ENCODE measurements around the gene RIMKLB. TPM values are rescaled to one million over a fixed set of nuclear protein-coding genes. Genes with fewer than 3 reads are reported as not detected.

Gene RIMKLB, protein sequence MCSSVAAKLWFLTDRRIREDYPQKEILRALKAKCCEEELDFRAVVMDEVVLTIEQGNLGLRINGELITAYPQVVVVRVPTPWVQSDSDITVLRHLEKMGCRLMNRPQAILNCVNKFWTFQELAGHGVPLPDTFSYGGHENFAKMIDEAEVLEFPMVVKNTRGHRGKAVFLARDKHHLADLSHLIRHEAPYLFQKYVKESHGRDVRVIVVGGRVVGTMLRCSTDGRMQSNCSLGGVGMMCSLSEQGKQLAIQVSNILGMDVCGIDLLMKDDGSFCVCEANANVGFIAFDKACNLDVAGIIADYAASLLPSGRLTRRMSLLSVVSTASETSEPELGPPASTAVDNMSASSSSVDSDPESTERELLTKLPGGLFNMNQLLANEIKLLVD
- total RNA-seq (2012; rRNA removed): 16.6 and 19.5 TPM in 2 replicates

DNA sequence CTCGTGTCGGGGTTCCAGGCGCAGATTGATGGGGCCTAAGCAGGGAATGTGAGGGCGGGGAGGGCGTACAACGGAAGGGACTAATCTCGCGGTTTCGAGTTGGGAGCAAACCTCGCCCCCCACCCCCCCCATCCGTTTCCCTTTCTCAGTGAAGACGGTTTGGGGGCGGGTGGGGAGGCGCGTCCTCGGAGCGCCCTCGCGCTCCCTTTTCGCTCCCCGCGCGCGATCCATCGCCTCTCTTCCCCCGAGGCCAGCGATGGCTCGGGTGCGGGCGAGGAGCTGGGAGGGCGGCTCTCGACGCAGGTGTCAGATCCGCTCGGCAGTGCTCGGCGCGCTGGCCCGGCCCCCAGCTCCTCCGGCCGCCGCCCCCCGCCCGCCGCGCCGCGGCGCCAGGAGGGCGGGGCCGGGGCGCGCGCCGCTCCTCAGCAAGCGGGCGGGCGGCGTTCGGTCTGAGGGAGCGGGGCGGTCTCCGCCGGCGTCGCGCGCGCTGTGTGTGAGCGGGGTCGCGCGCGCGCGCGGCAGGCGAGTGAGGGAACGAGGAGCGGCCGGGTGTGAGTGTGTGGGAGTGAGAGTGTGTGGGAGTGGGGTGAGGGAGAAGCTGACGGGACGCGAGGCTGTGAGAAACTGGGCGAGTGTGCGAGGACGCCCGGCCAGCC lies at the start of gene RIMKLB:
Gene RIMKLB (plus strand): TSS at position 516 of the 656 bp plus-strand sequence. CDS start 15,876 bp downstream, outside the sequence.
- no peaks in the 10 kb centered on the region for H3K27me3 ChIP-seq (ENCODE audit: control insufficient read depth, insufficient read depth, low read length)
- H3K4me2 ChIP-seq (ENCODE audit: low read length): peak within 1 kb of the TSS; percentile 94
- H3K4me1 ChIP-seq (ENCODE audit: control insufficient read depth, insufficient read depth, low read length): peaks cover 10% of the 10 kb centered on the region
- no peaks in the 10 kb centered on the region for H3K9me3 ChIP-seq (replicated peaks; ENCODE audit: low read length)
- peak within 1 kb of the TSS; percentile 99 for H3K4me3 ChIP-seq (ENCODE audit: low read length)
- H3K9ac ChIP-seq (ENCODE audit: low read depth, low read length): peak within 1 kb of the TSS; percentile 96
- no peaks in the 10 kb centered on the region for H3K36me3 ChIP-seq (ENCODE audit: insufficient read depth, low read length)

DNA sequence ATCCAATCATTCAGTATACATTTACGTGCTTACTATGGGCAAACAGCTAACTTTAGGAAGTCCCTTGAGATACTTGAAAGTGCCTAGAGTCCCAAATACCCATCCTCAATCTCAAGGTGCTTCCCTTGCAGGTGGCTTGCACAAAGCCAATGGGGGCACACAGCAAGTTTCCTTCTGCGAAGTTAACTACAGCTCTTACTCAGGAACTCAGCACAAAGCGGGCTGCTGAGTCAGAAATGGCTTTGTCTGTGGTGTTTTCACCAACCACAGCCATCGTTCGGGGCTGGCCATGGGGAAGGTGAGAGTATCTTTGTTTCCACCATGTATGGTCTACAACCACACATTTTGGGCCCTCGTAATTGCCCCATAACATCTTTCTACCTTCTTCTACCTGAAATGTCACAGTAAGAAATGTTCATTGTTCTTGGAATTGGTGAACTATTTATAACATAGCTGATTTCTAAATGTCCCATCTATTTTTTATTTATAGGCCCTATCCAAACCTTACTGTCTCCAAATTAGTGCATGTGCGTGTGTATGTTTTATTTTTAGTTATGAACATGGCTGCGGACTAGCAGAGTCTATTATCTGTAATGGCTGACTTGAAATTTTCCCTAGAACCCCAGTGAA lies 49.1 kb upstream of the RIMKLB start:
- Histone ChIP-seq H3K36me3 (ENCODE audit: insufficient read depth, low read length) (no peaks in the 10 kb centered on the region), H3K4me1 (ENCODE audit: control insufficient read depth, insufficient read depth, low read length) (no peaks in the 10 kb centered on the region), H3K27me3 (ENCODE audit: control insufficient read depth, insufficient read depth, low read length) (no peaks in the 10 kb centered on the region), H3K9me3 (replicated peaks; ENCODE audit: low read length) (no peaks in the 10 kb centered on the region), H3K4me3 (ENCODE audit: low read length) (no peak overlapping the region), H3K4me2 (ENCODE audit: low read length) (no peak overlapping the region), H3K9ac (ENCODE audit: low read depth, low read length) (no peak overlapping the region)

GRCh38 chr12:8655421-8655820 lies 42.4 kb upstream of the RIMKLB start:
- Histone ChIP-seq H3K4me1 (ENCODE audit: control insufficient read depth, insufficient read depth, low read length) (no peaks in the 10 kb centered on the region), H3K4me2 (ENCODE audit: low read length) (no peak overlapping the region), H3K9ac (ENCODE audit: low read depth, low read length) (no peak overlapping the region), H3K36me3 (ENCODE audit: insufficient read depth, low read length) (no peaks in the 10 kb centered on the region), H3K9me3 (replicated peaks; ENCODE audit: low read length) (no peaks in the 10 kb centered on the region), H3K4me3 (ENCODE audit: low read length) (no peak overlapping the region), H3K27me3 (ENCODE audit: control insufficient read depth, insufficient read depth, low read length) (no peaks in the 10 kb centered on the region)

GRCh38 chr12:8658346-8658745 lies 39.4 kb upstream of the RIMKLB start:
- no peaks in the 10 kb centered on the region for H3K36me3 ChIP-seq (ENCODE audit: insufficient read depth, low read length)
- H3K27me3 ChIP-seq (ENCODE audit: control insufficient read depth, insufficient read depth, low read length): no peaks in the 10 kb centered on the region
- no peak overlapping the region for H3K9ac ChIP-seq (ENCODE audit: low read depth, low read length)
- H3K9me3 ChIP-seq (replicated peaks; ENCODE audit: low read length): no peaks in the 10 kb centered on the region
- H3K4me1 ChIP-seq (ENCODE audit: control insufficient read depth, insufficient read depth, low read length): peaks cover 3% of the 10 kb centered on the region
- H3K4me3 ChIP-seq (ENCODE audit: low read length): no peak overlapping the region
- H3K4me2 ChIP-seq (ENCODE audit: low read length): no peak overlapping the region

DNA sequence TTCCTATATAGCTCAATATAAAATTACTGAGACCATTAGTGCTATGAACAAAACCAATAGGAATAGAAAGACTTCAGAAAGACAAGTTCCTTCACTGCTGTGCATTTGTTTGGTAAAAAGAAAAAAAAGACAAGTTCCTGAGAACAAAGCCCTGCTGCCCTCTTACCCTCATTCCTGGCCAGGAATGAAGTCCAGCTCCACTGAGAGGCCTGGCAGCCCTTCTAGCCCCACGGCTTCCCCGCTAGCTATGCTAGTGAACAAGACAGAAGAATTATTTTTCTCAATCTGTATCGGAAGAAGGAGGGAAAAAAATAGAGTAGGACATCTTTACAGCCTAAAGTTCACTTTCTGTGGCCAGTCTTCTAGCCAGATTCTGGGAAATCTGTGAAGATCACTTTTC lies 36.8 kb upstream of the RIMKLB start:
- no peak overlapping the region for H3K4me2 ChIP-seq (ENCODE audit: low read length)
- no peaks in the 10 kb centered on the region for H3K9me3 ChIP-seq (replicated peaks; ENCODE audit: low read length)
- H3K4me1 ChIP-seq (ENCODE audit: control insufficient read depth, insufficient read depth, low read length): peaks cover 3% of the 10 kb centered on the region
- H3K4me3 ChIP-seq (ENCODE audit: low read length): no peak overlapping the region
- no peak overlapping the region for H3K9ac ChIP-seq (ENCODE audit: low read depth, low read length)
- H3K36me3 ChIP-seq (ENCODE audit: insufficient read depth, low read length): no peaks in the 10 kb centered on the region
- no peaks in the 10 kb centered on the region for H3K27me3 ChIP-seq (ENCODE audit: control insufficient read depth, insufficient read depth, low read length)

GRCh38 chr12:8661751-8662150 lies 36.0 kb upstream of the RIMKLB start:
- Histone ChIP-seq H3K27me3 (ENCODE audit: control insufficient read depth, insufficient read depth, low read length) (no peaks in the 10 kb centered on the region), H3K4me2 (ENCODE audit: low read length) (peak overlapping the region; percentile 70), H3K9me3 (replicated peaks; ENCODE audit: low read length) (no peaks in the 10 kb centered on the region), H3K36me3 (ENCODE audit: insufficient read depth, low read length) (no peaks in the 10 kb centered on the region), H3K9ac (ENCODE audit: low read depth, low read length) (peak overlapping the region; percentile 77), H3K4me3 (ENCODE audit: low read length) (peak overlapping the region; percentile 66), H3K4me1 (ENCODE audit: control insufficient read depth, insufficient read depth, low read length) (peaks cover 3% of the 10 kb centered on the region)

GRCh38 chr12:8662593-8662992 lies 35.2 kb upstream of the RIMKLB start, which contains the start of gene MFAP5:
TSS of gene MFAP5 (minus strand) at chr12:8662826. CDS start at chr12:8662104, 722 bp downstream.
- Histone ChIP-seq H3K4me3 (ENCODE audit: low read length) (peak within 1 kb of the TSS; percentile 66), H3K27me3 (ENCODE audit: control insufficient read depth, insufficient read depth, low read length) (no peaks in the 10 kb centered on the region), H3K4me1 (ENCODE audit: control insufficient read depth, insufficient read depth, low read length) (peaks cover 3% of the 10 kb centered on the region), H3K9me3 (replicated peaks; ENCODE audit: low read length) (no peaks in the 10 kb centered on the region), H3K36me3 (ENCODE audit: insufficient read depth, low read length) (no peaks in the 10 kb centered on the region), H3K9ac (ENCODE audit: low read depth, low read length) (peak within 1 kb of the TSS; percentile 77), H3K4me2 (ENCODE audit: low read length) (peak within 1 kb of the TSS; percentile 70)

- H3K9me3 ChIP-seq (replicated peaks; ENCODE audit: low read length): no peaks in the 10 kb centered on the region
- peaks cover 3% of the 10 kb centered on the region for H3K4me1 ChIP-seq (ENCODE audit: control insufficient read depth, insufficient read depth, low read length)
- no peak overlapping the region for H3K9ac ChIP-seq (ENCODE audit: low read depth, low read length)
- no peaks in the 10 kb centered on the region for H3K36me3 ChIP-seq (ENCODE audit: insufficient read depth, low read length)
- H3K4me2 ChIP-seq (ENCODE audit: low read length): no peak overlapping the region
- H3K27me3 ChIP-seq (ENCODE audit: control insufficient read depth, insufficient read depth, low read length): no peaks in the 10 kb centered on the region
- H3K4me3 ChIP-seq (ENCODE audit: low read length): no peak overlapping the region
Measured at GRCh38 chr12:8664228-8664913, 33.4 kb upstream of the RIMKLB start.

- Histone ChIP-seq H3K9ac (ENCODE audit: low read depth, low read length) (no peak overlapping the region), H3K4me1 (ENCODE audit: control insufficient read depth, insufficient read depth, low read length) (peaks cover 3% of the 10 kb centered on the region), H3K4me2 (ENCODE audit: low read length) (no peak overlapping the region), H3K4me3 (ENCODE audit: low read length) (no peak overlapping the region), H3K27me3 (ENCODE audit: control insufficient read depth, insufficient read depth, low read length) (no peaks in the 10 kb centered on the region), H3K9me3 (replicated peaks; ENCODE audit: low read length) (no peaks in the 10 kb centered on the region), H3K36me3 (ENCODE audit: insufficient read depth, low read length) (no peaks in the 10 kb centered on the region)
Measured at GRCh38 chr12:8665759-8666158, 32.0 kb upstream of the RIMKLB start.

- no peak overlapping the region for H3K9ac ChIP-seq (ENCODE audit: low read depth, low read length)
- H3K9me3 ChIP-seq (replicated peaks; ENCODE audit: low read length): no peaks in the 10 kb centered on the region
- no peak overlapping the region for H3K4me3 ChIP-seq (ENCODE audit: low read length)
- no peaks in the 10 kb centered on the region for H3K36me3 ChIP-seq (ENCODE audit: insufficient read depth, low read length)
- H3K4me2 ChIP-seq (ENCODE audit: low read length): no peak overlapping the region
- no peaks in the 10 kb centered on the region for H3K27me3 ChIP-seq (ENCODE audit: control insufficient read depth, insufficient read depth, low read length)
- H3K4me1 ChIP-seq (ENCODE audit: control insufficient read depth, insufficient read depth, low read length): peaks cover 3% of the 10 kb centered on the region
Measured at GRCh38 chr12:8667270-8667669, 30.5 kb upstream of the RIMKLB start.

DNA sequence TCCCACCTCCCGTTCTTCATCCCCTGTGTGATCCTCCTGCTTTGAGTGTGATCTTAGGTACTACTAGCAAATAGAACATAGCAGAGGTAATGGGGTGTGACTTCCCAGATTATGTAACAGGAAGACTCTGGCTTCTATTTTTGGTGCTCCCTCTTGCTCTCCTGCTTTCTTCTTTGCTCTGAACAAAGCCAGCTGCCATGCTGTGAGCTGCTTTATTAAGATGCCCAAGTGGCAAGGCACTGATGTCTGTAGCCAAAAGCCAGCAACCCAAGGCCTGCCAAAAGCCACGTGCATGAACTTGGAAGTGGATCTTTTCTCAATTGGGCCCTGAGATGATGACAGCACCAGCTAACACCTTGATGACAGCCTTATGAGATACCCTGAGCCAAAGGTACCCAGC lies 29.4 kb upstream of the RIMKLB start:
- Histone ChIP-seq H3K4me2 (ENCODE audit: low read length) (no peak overlapping the region), H3K9me3 (replicated peaks; ENCODE audit: low read length) (no peaks in the 10 kb centered on the region), H3K36me3 (ENCODE audit: insufficient read depth, low read length) (no peaks in the 10 kb centered on the region), H3K4me3 (ENCODE audit: low read length) (no peak overlapping the region), H3K9ac (ENCODE audit: low read depth, low read length) (no peak overlapping the region), H3K4me1 (ENCODE audit: control insufficient read depth, insufficient read depth, low read length) (no peaks in the 10 kb centered on the region), H3K27me3 (ENCODE audit: control insufficient read depth, insufficient read depth, low read length) (no peaks in the 10 kb centered on the region)
